ENCODE data around the gene FANCC. TPM values are rescaled to one million over a fixed set of nuclear protein-coding genes. Genes with fewer than 3 reads are reported as not detected.

Gene FANCC
- total RNA-seq, 1 donor from 2014 or later = 9.3 TPM

GRCh38 chr9:95139126-95139525 lies 178.4 kb downstream of the FANCC start:
- DNase-seq (ENCODE audit: low spot score) = no peak
- no peaks in the 10 kb centered on the region for H3K9me3 Mint-ChIP-seq (ENCODE audit: low read depth)
- H3K4me3 Mint-ChIP-seq (ENCODE audit: unreplicated experiment) = no peak overlapping the region
- no peak overlapping the region for H3K27ac Mint-ChIP-seq (ENCODE audit: unreplicated experiment)
- H3K4me1 Mint-ChIP-seq (ENCODE audit: low read depth) = no peaks in the 10 kb centered on the region
- peaks cover 6% of the 10 kb centered on the region for H3K36me3 Mint-ChIP-seq (ENCODE audit: low read depth)
- no peaks in the 10 kb centered on the region for H3K27me3 Mint-ChIP-seq (ENCODE audit: low read depth)
- no peak for TF ChIP-seq CTCF (IDR thresholded peaks at IDR 0.05)

GRCh38 chr9:95138474-95138873 lies 179.0 kb downstream of the FANCC start:
- no peak for DNase-seq (ENCODE audit: low spot score)
- H3K27ac Mint-ChIP-seq (ENCODE audit: unreplicated experiment) = no peak overlapping the region

GRCh38 chr9:95137587-95138145 lies 179.8 kb downstream of the FANCC start:
- no peak for DNase-seq (ENCODE audit: low spot score)
- no peaks in the 10 kb centered on the region for H3K27me3 Mint-ChIP-seq (ENCODE audit: low read depth)
- no peaks in the 10 kb centered on the region for H3K9me3 Mint-ChIP-seq (ENCODE audit: low read depth)
- H3K36me3 Mint-ChIP-seq (ENCODE audit: low read depth) = peaks cover 6% of the 10 kb centered on the region
- no peak overlapping the region for H3K27ac Mint-ChIP-seq (ENCODE audit: unreplicated experiment)
- no peak for TF ChIP-seq CTCF (IDR thresholded peaks at IDR 0.05)
- no peak overlapping the region for H3K4me3 Mint-ChIP-seq (ENCODE audit: unreplicated experiment)
- no peaks in the 10 kb centered on the region for H3K4me1 Mint-ChIP-seq (ENCODE audit: low read depth)

More at GRCh38 chr9:95138474-95138873, 179.0 kb downstream of the FANCC start:
- no peaks in the 10 kb centered on the region for H3K27me3 Mint-ChIP-seq (ENCODE audit: low read depth)
- H3K36me3 Mint-ChIP-seq (ENCODE audit: low read depth) = peaks cover 8% of the 10 kb centered on the region
- no peak overlapping the region for H3K4me3 Mint-ChIP-seq (ENCODE audit: unreplicated experiment)
- H3K4me1 Mint-ChIP-seq (ENCODE audit: low read depth) = no peaks in the 10 kb centered on the region
- no peak for TF ChIP-seq CTCF (IDR thresholded peaks at IDR 0.05)
- no peaks in the 10 kb centered on the region for H3K9me3 Mint-ChIP-seq (ENCODE audit: low read depth)

GRCh38 chr9:95135756-95136155 lies 181.8 kb downstream of the FANCC start:
- Mint-ChIP-seq H3K9me3 (ENCODE audit: low read depth) (no peaks in the 10 kb centered on the region), H3K4me1 (ENCODE audit: low read depth) (peaks cover 11% of the 10 kb centered on the region), H3K27ac (ENCODE audit: unreplicated experiment) (no peak overlapping the region), H3K36me3 (ENCODE audit: low read depth) (peaks cover 6% of the 10 kb centered on the region), H3K27me3 (ENCODE audit: low read depth) (no peaks in the 10 kb centered on the region), H3K4me3 (ENCODE audit: unreplicated experiment) (no peak overlapping the region)
- no peak for TF ChIP-seq CTCF (IDR thresholded peaks at IDR 0.05)
- DNase-seq (ENCODE audit: low spot score) = no peak

GRCh38 chr9:95134457-95134881 lies 183.0 kb downstream of the FANCC start:
- Mint-ChIP-seq H3K27me3 (ENCODE audit: low read depth) (no peaks in the 10 kb centered on the region), H3K27ac (ENCODE audit: unreplicated experiment) (no peak overlapping the region), H3K4me3 (ENCODE audit: unreplicated experiment) (no peak overlapping the region), H3K36me3 (ENCODE audit: low read depth) (peaks cover 6% of the 10 kb centered on the region), H3K4me1 (ENCODE audit: low read depth) (peaks cover 24% of the 10 kb centered on the region), H3K9me3 (ENCODE audit: low read depth) (no peaks in the 10 kb centered on the region)
- DNase-seq (ENCODE audit: low spot score) = no peak
- TF ChIP-seq CTCF (IDR thresholded peaks at IDR 0.05) = no peak
